ENCODE data around the gene SLC1A6.

DNA sequence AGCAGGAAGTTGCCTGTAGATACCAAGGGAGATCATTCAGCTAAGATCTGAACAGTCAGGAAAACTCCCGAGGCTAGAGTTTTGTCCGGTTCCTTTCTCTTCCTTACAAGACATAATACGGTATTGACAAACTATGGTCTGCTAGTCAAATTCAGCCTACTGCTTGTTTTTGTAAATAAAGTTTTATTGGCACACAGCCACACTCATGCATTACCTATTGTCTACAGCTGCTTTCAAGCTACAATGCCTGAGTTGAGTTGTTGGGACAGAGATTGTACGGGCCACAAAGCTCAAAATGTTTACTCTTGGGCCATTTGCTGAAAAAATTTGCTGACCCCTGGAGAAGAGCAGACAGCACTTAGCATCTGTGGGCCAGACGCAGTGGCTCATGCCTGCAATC, 2.5 kb downstream of the SLC1A6 start:
- TF ChIP-seq, protein P1, sequence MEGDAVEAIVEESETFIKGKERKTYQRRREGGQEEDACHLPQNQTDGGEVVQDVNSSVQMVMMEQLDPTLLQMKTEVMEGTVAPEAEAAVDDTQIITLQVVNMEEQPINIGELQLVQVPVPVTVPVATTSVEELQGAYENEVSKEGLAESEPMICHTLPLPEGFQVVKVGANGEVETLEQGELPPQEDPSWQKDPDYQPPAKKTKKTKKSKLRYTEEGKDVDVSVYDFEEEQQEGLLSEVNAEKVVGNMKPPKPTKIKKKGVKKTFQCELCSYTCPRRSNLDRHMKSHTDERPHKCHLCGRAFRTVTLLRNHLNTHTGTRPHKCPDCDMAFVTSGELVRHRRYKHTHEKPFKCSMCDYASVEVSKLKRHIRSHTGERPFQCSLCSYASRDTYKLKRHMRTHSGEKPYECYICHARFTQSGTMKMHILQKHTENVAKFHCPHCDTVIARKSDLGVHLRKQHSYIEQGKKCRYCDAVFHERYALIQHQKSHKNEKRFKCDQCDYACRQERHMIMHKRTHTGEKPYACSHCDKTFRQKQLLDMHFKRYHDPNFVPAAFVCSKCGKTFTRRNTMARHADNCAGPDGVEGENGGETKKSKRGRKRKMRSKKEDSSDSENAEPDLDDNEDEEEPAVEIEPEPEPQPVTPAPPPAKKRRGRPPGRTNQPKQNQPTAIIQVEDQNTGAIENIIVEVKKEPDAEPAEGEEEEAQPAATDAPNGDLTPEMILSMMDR (IDR thresholded peaks at IDR 0.05 in 4 of 5, conservative IDR thresholded peaks at IDR 0.05 in 1 of 5) = no peak
- TF ChIP-seq POLR2A (IDR thresholded peaks at IDR 0.05) = no peak
